C4-2B (cell line): ENCODE results near the gene CSTA.

Source experiments
- H3K27ac ChIP-seq: fragments of 450-650 bp; 2 replicates; pipeline ENCODE4 v1.5.1; 2017
- CTCF ChIP-seq: fragments of 450-650 bp; conservative IDR thresholded peaks from 2 replicates; pipeline ENCODE4 v1.5.1; 2017; ENCODE audit warnings: mild to moderate bottlenecking
- ZFX ChIP-seq: fragments of 450-650 bp; IDR thresholded peaks from 2 replicates; pipeline ENCODE4 v1.6.1; 2017

The CSTA gene

GRCh38 chr3:122299215-122299614 is 25.8 kb upstream of the CSTA start:
- no peak overlapping the region for H3K27ac ChIP-seq
- TF ChIP-seq CTCF, result no peak
- TF ChIP-seq ZFX, result no peak

DNA sequence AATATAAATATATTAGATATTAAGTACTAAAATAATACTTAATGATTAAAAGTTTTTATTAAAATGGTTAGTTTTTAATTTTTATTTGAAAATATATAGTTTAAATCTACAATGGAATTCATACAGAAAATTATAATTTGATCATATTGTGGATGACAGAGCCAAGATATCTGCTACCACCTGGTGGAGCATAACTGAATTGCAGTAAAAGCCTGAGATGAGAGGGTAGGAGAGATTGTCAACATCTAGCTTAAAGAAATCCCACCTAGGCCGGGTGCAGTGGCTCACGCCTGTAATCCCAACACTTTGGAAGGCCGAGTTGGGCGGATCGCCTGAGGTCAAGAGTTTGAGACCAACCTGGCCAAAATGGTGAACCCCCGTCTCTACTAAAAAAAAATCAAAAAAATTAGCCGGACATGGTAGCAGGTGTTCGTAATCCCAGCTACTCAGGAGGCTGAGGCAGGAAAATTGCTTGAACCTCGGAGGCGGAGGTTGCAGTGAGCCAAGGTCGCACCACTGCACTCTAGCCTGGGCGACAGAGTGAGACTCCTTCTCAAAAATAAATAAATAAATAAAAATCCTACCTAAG is 25.1 kb upstream of the CSTA start:
- no peak overlapping the region for H3K27ac ChIP-seq
- no peak for TF ChIP-seq ZFX
- peak; percentile 89 for TF ChIP-seq CTCF

- H3K27ac ChIP-seq, result no peak overlapping the region
- TF ChIP-seq ZFX (no peak), CTCF (no peak)
These were observed 24.0 kb upstream of the CSTA start for GRCh38 chr3:122301063-122301462.

DNA sequence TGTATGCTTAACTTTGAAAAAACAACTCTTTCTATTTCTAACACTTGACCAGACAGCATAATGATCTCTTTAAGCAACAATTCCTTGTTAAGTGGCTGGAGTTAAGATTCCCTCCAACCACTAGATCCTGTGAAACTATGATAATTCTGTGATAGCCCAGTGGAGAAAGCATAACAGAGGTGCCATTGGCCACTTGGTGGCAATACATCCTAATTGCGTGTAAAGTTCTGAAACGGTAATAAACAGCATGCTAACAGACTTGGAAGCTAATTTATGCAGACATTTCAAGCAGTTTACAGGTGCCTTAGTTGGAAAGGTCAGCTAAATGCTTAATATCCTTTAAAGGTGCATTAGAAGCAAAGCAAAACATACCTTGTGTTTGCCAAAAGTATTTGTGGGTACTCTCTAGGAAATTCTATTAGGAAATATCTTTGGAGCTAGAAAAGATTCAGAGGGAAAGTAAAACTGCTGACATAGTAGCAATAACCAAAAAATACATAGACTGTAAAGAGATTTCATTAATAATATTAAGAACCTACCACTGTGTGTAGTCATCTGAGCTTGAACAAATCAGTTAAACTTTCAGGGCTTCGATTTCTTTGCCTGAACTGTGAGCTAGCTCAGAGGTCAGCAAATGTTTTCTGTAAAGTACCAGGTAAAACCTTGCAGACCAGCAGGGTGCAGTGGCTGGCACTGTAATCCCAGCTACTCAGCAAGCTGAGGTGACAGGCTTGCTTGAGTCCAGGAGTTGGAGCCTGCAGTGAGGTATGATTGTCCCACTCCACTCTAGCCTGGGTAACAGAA is 19.0 kb upstream of the CSTA start:
- TF ChIP-seq ZFX (no peak), CTCF (peak; percentile 84)
- no peak overlapping the region for H3K27ac ChIP-seq

- no peak for TF ChIP-seq ZFX
- 0 out of 2 replicates have a peak, but pooled peaks have one; percentile 4 for TF ChIP-seq CTCF
- no peak overlapping the region for H3K27ac ChIP-seq
These were observed 18.5 kb upstream of the CSTA start for GRCh38 chr3:122306622-122306953.

DNA sequence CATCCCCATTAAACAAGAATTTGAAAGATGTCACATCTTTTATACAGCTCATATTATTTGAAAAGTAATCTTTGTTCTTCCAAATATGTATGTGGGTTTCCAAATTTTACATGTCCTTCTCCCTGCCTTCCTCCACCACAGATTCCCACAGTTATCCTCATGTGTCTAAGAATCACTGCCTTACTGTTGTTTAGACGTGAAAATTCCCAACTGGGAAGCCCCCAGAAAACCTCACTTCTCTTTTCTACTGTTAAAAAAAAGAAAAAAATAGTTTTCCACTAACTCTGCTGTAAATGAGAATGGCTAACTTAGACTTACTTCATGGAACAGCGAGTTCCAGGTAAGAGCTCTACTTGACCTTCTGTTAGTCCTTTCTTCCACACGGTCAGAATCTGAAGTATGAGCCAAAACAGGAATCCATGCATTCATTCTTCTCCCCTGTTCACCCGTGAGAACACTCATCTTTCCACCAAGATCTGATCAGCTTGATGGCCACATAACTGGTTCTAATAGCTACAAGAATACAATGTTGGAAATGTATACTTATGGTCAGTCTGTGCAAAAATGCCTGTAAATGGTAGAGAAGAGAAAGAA is 17.9 kb upstream of the CSTA start:
- TF ChIP-seq ZFX (no peak), CTCF (no peak)
- H3K27ac ChIP-seq, result no peak overlapping the region

GRCh38 chr3:122307976-122308375 is 17.1 kb upstream of the CSTA start:
- H3K27ac ChIP-seq, result no peak overlapping the region
- no peak for TF ChIP-seq CTCF
- no peak for TF ChIP-seq ZFX
